Measurements from ENCODE around the gene ZNF367.

The ZNF367 gene

DNA sequence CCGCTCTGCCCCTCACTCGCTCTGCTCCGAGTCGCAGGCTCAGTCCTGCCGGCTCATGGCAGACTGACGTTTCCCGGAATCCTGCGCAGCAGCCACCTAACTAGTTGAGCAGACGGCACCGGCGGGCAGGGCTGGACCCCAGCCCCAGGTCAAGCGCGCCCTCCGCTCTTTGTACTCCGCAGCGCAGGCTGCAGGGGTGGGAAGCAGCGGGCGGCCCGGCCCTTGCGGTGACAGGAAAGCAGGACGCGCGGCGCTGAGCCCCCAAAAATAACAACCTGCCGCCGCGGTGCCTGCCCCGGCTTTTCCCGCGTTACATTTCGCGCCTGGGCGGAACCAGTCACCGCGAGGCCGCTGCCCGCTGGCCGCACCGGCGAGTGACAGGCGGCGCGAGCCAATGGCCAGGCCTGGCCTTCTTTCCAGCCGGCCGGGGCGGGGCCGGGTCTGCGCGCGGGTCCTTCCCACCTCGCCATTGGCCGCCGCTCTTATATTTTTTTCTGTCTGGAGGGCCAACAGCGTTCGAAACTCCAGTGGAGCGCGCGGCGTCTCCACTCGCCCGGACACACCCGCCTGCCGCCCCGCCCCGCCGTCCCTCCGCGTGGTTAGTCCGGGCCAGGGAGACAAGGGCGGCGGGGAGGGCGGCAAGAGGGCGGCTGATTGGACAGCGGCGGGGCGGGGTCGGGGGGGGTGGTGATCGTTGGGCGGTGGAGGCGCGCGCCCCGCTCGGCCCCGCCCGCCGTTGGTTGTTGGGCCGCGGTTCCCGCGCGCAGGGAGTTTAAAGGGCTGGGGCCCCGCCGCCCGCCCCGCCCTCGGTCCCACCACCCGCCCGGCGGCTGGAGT lies at the start of gene ZNF367:
Gene ZNF367, minus strand, starts transcription at position 288 of the 837 bp plus-strand sequence. CDS start 338 bp downstream, outside the sequence.
- peak; percentile 74 to 83 for DNase-seq (ENCODE audit: low read depth in 2 of 2, low spot score in 1 of 2)

DNA sequence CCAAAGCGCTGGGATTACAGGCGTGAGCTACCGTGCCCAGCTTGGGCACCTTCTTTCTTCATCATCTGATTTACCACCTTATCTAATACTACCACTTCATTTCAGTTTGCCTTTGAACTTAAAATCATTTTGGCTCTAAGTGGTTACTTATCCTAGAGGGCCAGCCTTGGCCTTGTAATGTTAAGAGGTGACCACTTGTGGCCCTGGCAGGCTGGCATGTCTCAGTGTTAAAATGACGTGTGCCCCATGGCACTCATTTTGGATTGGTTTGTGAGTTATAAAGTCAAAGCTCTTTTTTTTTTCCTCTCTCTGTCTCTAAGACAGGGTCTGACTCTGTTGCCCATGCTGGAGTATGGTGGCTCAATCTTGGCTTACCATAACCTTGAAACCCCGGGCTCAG lies 49.6 kb upstream of the ZNF367 start:
- DNase-seq (ENCODE audit: low read depth in 2 of 2, low spot score in 1 of 2): no peak

DNA sequence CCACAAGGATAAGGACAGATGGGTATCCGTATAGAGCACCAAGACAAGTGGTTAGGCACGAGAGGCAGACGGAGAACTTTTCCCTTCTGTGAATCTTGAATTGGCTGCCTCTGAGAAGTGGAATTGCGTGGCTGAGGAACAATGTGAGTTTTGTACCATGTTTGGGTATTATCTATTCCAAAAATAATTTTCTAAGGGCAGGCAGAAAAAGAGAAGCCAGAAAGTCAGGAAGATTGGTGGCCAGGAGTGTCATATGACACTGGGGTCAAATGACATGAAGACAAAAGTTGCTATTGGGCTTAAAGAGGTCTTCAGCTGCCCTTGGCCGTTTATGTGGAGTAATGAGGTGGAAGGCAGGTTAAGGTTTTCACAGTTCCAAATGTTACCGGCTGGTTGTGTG lies 46.3 kb upstream of the ZNF367 start:
- DNase-seq (ENCODE audit: low read depth in 2 of 2, low spot score in 1 of 2): no peak

DNA sequence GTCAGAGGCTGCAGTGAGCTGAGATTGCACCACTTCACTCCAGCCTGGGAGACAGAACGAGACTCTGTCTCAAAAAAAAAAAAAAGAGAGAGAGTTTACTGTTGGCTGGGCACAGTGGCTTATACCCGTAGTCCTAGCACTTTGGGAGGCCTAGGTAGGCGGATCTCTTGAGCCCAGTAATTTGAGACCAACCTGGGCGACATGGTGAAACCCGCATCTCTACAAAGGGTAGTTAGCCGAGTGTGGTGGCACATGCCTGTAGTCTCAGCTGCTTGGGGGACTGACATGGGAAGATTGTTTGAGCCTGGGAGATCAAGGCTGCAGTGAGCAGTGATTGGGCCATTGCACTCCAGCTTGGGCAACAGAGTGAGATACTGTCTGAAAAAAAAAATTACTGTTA lies 44.4 kb upstream of the ZNF367 start:
- no peak for DNase-seq (ENCODE audit: low read depth in 2 of 2, low spot score in 1 of 2)

DNA sequence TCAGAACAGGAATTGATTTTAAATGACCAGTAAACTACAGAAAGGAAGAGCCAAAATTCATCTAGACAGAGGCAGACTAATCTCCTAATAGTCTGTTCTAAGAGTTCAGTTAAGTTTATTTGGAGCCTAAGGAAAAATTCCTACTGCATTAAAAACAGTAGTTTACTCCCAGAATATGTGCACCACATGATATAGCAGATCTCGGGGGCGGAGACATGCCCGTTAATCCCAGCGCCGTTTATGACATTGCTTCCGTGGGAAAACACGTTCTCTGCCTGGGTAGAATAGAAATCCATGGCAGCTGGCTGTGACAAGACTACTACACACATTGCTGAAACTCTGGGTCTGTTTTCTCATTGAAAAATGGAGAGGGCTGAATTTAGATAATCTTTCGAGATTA lies 43.2 kb upstream of the ZNF367 start:
- DNase-seq (ENCODE audit: low read depth in 2 of 2, low spot score in 1 of 2): no peak

DNA sequence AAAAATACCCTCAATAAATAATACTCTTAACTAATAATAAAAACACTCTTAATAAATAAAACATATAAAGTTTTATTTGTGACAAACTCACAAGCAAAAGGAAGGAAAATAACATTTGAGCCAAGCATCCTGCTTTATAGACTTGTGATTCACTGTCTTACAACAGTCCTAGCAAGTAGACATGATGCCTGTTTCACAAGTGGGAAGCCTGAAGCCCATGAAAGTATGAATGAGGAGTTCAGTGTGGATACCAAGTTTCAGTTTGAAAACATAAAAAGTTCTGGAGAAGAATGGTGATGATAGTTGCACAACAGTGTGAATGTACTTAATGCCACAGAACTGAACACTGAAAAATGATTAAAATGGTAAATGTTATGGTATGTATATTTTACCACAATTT lies 42.7 kb upstream of the ZNF367 start:
- DNase-seq (ENCODE audit: low read depth in 2 of 2, low spot score in 1 of 2): no peak

DNA sequence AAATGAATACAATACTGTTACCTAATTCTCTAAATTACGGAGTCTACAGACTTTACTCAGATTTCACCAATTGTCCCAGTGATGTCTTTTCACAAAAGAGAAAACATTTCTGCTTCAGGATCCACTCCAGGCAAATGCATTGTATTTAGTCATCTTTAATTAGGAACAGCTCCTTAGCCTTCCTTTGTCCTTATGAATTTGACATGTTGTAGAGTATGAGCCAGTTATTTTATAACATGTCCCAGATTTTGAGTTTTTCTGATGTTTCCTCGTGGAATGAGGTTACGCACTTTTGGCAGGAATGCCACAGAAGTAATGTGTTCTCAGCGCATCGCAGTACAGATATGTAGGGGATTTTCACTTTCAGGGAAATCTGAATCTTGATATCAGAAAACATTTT lies 42.3 kb upstream of the ZNF367 start:
- DNase-seq (ENCODE audit: low read depth in 2 of 2, low spot score in 1 of 2): no peak

DNA sequence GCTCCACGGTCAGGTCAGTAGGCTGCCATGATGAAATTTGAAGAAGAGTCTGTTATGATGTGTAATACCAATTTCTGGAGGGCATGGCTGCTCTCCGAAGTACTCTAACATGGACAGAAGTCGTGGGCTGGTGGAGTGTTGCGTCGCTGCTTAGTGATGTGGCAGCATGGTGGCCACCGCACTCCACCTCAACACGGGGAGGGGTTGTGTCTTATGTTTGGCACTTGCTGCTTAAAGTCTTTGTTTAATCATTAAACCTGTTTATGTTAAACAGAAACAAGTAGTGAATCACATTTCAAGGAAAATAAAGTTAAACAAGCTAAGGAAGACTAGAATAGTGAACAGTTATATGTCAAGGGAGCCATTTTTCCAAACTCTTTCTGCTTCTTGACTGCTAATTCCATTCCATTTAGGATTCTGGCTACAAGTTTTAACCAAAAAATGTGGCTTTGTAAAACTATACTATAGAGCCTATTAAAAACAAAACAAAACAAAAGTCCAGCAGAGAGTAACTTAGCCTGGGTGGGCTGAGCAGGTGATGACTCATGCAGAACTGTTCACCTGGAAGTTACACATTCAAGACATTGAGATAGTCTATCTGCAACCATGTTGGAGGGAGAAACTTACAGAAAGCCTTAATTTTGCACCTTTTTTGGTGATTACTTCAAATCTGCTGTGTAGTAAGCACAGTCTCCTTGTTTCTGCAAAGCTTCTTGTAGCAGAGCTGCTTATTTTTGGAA lies 41.3 kb upstream of the ZNF367 start:
- DNase-seq (ENCODE audit: low read depth in 2 of 2, low spot score in 1 of 2): no peak

DNA sequence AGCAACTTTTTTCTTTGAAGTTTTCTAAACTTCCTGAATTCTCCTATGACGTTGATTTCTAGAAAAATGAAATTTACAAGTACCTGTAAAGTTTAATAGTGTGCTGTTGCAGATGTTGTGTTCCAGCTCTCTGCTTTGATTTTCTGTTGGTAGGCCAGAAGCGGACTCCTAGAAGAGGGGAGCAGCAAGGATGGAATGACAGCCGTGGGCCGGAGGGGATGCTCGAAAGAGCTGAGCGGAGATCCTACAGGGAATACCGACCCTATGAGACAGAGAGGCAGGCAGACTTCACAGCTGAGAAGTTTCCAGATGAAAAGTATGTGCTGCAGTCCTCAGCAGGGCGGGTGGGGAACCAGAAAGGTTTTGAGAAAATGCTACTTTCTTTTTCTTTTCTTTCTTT lies 40.1 kb upstream of the ZNF367 start:
- no peak for DNase-seq (ENCODE audit: low read depth in 2 of 2, low spot score in 1 of 2)

DNA sequence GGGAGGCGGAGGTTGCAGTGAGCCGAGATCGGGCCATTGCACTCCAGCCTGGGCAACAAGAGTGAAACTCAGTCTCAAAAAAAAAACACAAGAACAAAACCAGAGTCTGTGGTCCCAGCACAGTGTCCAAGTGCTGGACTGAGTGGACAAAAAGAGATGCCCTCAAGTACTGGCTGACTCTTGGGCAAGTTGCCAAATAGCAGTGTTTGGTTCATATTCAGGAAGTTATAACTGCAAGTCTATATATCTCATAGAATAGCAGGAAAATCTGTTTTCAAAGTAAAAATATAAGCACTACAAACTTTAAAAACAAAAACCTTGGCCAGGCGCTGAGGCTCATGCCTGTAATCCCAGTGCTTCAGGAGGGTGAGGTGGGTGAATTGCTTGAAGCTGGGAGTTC lies 39.1 kb upstream of the ZNF367 start:
- no peak for DNase-seq (ENCODE audit: low read depth in 2 of 2, low spot score in 1 of 2)

DNA sequence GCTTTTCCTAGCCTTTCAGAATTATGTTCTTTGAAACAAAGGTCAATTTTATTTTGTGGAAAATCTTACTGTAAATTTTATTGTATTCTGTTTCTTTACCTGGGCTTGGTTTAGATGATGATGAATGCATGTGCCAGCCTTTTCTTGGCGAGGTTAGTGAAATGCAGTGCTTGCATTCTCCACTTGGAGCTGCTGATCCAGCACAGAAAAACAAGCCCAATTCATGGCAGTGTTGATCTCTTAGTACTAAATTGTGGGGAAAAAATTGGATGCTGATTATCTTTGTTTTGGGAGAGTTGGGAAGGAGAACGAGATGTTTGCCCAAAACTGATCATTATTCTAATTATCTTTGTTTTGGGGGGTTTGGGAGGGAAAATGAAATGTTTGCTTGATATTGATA lies 35.5 kb upstream of the ZNF367 start:
- no peak for DNase-seq (ENCODE audit: low read depth in 2 of 2, low spot score in 1 of 2)

DNA sequence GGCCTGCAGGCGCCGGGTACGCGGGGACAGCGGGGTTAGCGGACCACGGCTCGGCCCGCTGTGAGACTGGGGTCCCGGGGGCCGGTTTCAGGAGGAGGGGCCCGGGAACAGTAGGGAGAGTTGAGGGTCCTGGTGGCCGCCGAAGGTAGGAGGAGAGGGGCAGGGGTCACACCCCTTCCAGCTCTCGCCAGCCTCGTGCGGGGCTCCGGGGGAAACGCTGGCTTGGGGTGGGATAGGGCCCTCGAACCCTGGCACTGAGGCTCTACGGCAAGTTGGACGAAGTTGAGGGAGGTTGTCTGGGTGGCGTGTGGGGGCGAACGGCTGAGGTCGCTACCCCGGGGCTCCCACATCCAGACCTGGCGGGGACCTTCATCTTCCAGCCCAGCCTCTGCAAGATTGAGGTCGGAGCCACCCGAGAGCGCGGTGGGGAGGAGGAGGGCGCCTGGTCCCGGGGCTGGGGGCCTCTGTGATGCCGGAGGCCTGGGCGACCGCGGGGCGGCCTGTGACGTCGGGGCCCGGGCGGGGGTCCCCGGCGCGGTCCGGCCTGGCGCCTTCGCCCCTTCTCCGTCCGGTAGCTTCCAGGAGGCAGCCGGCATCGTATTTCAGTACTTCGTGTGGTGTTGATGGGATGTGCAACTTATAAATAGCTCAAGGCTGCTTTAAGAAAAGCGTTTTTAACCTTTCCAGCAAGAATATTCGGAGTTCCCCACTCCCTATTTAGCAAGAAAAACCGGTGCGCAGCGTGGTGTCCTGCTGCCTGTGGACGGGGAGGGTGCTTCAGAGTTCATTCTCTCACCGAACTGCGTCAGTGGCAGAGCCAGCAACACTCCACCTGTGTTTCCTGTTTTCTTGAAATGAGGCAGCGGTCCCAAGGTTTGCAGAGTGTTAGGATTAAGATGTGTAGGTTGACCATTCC lies 32.7 kb upstream of the ZNF367 start:
- peak in 1 of 2 donors; percentile 18 for DNase-seq (ENCODE audit: low read depth in 2 of 2, low spot score in 1 of 2)

DNA sequence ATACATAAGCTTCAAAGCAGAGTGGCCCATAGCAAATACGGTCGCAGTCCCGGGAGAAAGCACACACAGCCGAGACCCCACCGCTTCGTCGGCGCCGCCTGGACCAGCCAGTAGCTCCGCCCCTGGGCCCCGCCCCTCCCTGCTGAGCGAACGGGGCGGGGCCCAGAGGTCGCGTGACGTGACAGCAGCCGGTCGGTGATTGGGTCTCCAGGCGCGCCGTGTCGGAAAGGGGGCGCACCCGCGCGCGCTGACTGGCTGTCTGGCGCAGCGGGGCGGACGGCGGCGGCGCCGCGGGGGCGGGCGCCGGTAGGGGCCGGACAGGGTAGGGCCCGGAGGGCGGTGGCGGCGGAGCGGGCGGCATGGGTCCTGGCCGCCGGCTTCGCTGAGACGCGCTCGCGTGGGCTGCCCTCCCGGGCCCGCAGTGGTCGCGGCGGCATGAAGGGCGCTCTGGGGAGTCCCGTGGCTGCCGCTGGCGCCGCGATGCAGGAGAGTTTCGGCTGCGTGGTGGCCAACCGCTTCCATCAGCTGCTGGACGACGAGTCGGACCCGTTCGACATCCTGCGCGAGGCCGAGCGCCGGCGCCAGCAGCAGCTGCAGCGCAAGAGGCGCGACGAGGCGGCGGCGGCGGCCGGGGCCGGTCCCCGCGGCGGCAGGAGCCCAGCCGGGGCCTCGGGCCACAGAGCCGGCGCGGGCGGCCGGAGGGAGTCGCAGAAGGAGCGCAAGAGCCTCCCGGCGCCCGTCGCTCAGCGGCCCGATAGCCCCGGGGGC lies 31.9 kb upstream of the ZNF367 start, which contains the start of gene HABP4:
Gene HABP4, plus strand, starts transcription at position 325 of the 768 bp plus-strand sequence. Its CDS starts 111 bp downstream, at position 436.
- peak; percentile 90 to 92 for DNase-seq (ENCODE audit: low read depth in 2 of 2, low spot score in 1 of 2)

DNA sequence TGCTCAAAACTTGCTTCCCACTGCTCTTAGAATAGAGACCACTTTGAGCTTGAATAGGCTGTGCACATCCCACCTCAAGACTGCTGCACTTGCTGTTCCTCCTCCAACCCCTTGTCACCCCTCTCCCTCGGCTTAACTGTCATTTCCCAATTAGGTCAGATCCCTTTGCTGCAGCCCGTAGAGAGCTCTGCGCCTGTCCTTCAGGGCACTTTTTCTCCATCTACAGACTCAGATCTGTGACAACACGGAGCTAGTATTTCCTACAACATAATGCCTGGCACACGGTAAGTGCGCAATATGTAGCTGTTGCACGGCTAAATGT lies 31.3 kb upstream of the ZNF367 start:
- DNase-seq (ENCODE audit: low read depth in 2 of 2, low spot score in 1 of 2): no peak

DNA sequence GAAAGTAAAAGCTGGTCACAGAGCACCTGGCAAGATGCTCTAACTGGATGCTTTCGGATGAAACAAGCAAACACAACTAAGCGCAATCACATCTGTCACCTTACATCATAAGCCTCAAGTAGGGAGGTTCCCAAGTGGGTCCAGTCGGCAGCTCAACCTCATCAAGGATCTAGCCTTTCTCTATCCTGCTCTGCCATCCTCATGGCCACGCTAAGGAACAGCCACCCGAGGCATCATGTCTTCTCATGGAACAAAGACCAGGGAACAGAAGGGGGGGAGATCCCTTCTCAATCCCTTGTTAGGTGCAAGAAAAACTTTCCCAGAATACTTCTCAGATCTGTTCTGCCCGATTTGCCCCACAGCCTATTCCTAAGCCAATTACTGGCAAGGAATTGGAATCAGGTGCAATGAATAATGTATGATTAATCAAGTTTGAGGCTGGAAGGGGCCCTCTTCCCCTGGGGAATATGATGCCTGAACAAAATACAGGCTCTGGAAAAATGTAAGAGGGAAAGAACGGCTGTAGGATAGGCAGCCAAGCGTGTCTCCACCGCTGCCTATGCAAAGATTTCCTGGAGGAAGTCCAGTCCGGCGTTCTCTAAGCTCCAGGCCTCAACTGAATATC lies 30.5 kb upstream of the ZNF367 start:
- DNase-seq (ENCODE audit: low read depth in 2 of 2, low spot score in 1 of 2): no peak

DNA sequence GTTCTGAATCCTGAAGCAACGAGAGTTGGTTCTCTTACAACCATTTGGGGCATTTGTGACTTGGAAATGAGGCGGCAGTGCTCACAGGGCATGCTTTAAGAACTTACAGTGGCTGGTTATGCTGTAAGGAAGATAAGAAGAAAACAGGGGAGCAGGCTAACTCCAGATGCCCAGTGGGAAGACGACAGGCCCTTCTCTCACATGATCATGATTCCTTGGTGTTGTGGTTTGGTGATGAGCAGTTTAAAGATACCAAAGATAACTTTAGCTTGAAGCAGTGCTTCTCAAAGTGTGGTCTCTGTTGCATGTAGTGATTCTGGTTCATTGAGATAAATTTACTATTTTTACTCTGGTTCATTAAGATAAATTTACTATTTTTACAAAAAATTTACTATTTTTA lies 29.2 kb upstream of the ZNF367 start:
- no peak for DNase-seq (ENCODE audit: low read depth in 2 of 2, low spot score in 1 of 2)

DNA sequence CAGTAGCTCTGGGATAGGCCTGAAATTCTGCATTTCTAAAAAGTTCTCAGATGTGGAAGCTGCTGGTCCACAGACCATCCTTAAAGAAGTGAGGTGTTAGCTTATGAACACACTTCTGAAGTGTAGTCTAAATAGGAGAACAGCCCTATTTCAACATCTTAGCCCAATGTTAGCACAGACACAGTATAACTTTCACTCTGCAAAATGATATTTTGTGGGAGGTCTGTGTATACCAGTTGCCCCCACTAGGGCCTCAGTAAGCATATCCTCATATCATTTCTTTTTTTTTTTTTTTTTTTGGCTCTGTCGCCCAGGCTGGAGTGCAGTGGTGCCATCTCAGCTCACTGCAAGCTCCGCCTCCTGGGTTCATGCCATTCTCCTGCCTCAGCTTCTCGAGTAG lies 24.3 kb upstream of the ZNF367 start:
- DNase-seq (ENCODE audit: low read depth in 2 of 2, low spot score in 1 of 2): no peak

DNA sequence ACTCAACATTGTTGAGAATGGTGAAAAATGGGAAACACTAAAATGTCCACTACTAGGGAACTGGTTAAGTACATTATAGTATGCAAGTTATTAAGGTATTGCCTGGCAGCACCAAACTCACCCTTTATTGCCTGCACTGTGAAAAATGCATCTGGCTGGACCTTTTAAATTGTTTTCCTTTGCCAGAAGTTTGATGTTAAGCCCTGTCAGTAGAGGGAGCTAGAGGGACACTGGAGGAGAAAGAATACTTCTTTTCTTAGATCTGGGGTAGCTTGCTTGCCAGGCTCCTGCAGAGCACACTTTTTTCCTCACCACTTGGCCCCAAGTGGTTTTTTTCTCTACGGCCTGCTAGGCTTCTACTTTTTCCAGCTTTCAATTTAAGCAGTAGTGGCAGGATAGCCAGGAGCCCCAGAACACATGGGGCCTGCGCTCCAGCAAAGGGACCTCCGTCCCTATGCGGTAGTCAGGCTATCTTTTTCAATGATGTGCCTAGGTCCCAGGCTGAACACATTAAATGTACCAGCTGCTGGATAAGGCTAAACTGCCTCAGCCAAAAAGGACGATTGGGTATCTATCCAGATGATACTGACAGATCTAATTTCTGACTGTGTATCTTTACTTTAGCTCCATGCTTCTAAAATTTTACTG lies 23.8 kb upstream of the ZNF367 start:
- DNase-seq (ENCODE audit: low read depth in 2 of 2, low spot score in 1 of 2): no peak

DNA sequence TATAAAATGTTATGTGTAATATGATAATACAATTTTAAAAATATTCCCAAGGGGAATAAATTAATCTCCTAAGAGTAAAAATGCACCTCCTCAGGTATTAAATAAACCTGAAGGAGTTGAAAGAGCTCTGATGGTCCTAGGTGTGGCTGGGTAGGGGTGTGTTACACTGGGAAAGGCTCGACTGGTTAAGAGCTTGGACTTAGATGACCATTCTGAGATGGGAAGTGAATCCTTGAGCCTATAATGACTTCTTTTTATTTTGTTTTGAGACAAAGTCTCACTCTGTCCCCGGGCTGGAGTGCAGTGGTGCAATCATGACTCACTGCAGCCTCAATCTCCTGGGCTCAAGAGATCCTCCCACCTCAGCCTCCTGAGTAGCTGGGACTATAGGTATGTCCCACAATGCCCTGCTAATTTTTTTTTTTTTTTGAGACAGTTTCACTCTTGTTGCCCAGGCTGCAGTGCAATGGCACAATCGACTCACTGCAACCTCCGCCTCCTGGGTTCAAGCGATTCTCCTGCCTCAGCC lies 22.6 kb upstream of the ZNF367 start:
- DNase-seq (ENCODE audit: low read depth in 2 of 2, low spot score in 1 of 2): no peak

DNA sequence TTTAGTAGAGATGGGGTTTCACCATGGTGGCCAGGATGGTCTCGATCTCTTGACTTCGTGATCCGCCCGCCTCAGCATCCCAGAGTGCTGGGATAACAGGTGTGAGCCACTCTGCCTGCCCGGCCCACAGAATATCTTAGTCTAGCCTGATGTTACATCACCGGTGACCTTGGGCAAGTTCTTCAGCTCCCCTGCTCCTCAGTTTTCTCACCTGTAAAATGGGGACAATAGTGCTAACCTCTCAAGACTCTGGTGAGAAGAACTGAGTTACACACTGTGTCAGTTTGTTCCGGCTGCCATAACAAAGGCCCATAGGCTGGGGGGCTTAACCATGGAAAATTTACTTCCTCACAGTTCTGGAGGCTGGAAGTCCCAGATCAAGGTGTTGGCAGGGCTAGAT lies 19.3 kb upstream of the ZNF367 start:
- no peak for DNase-seq (ENCODE audit: low read depth in 2 of 2, low spot score in 1 of 2)

Measured in stimulated activated CD8-positive, alpha-beta memory T cell treated with anti-CD3 and anti-CD28 coated beads, Interleukin-4, amount 100 ng/mL, for 1 hour (primary cell).